K562 (cell line): Measurements from ENCODE around the gene ARHGAP24. TPM values are rescaled to one million over a fixed set of nuclear protein-coding genes. Genes with fewer than 3 reads are reported as not detected.

Source experiments
- ATAC-seq: fragments of 200-7000 bp; cut with Tn5 transposase; 3 replicates; pipeline ENCODE4 v1.9.1; 2020; ENCODE audit warnings: moderate library complexity
- BruUV-seq: library from RNA; stranded (reverse); fragments of 400-500 nt; replicated peaks from 2 replicates; lab custom pipeline; 2021; lab: Mats Ljungman, UMichigan
- CTCF ChIA-PET: fragments of 300-600 bp; formaldehyde crosslinking; extraction: SDS; loops from one replicate; lab custom pipeline; 2021; ENCODE audit warnings: low intra/inter-chr PET ratio; lab: Yijun Ruan, JAX
- POLR2A ChIA-PET: fragments of 300-600, 350-650 bp; sonication (Branson Sonifier 250); formaldehyde crosslinking; extraction: SDS; loops from one replicate; lab custom pipeline; 2021; ENCODE audit warnings: antibody characterized with exemption, inconsistent platforms; lab: Yijun Ruan, JAX
- DNase-seq, 4 experiments: peaks; one replicate each; pipeline versions ENCODE4 v3.0.0 to v3.0.0-alpha.2; 2011 to 2018; ENCODE audit warnings: low spot score in 3 of 4, mixed read lengths in 3 of 4; ENCODE audit errors: extremely low read depth in 1 of 4
- FAIRE-seq: peaks from 2 replicates; lab custom pipeline; 2011; peaks lifted over from hg19 to GRCh38; lab: Jason Lieb, UNC
- H2AFZ ChIP-seq: 2 replicates; pipeline ENCODE4 v1.6.0; 2011; ENCODE audit warnings: low read depth, low read length, control low read depth, inconsistent platforms
- H3K27ac ChIP-seq: fragments of 200-600 bp; 3 replicates; pipeline ENCODE4 v1.8.0; 2011; ENCODE audit warnings: low read depth, mild to moderate bottlenecking, control low read depth, inconsistent platforms, low read length, moderate library complexity, mixed read lengths; ENCODE audit errors: extremely low read depth
- H3K27me3 ChIP-seq, 2 experiments: fragments of 300-600 bp in 1 of 2; 2 replicates in 1 of 2; 3 replicates in 1 of 2; pipeline versions ENCODE4 v1.6.0 to v1.8.0; 2011; ENCODE audit warnings: inconsistent platforms in 2 of 2, low read length in 2 of 2, mild to moderate bottlenecking in 1 of 2, mixed read lengths in 1 of 2, moderate library complexity in 1 of 2; ENCODE audit not compliant: control insufficient read depth in 2 of 2, insufficient read depth in 2 of 2
- H3K36me3 ChIP-seq: fragments of 300-600 bp; 3 replicates; pipeline ENCODE4 v1.8.0; 2011; ENCODE audit warnings: mild to moderate bottlenecking, low read length, inconsistent platforms; ENCODE audit not compliant: control insufficient read depth, insufficient read depth
- H3K4me1 ChIP-seq, 2 experiments: fragments of 200-600 bp in 1 of 2; replicated peaks in 1 of 2; 2 replicates in 1 of 2; 3 replicates in 1 of 2; pipeline versions ENCODE4 v1.5.1 to v1.8.0; 2011; ENCODE audit warnings: inconsistent platforms in 2 of 2, low read length in 2 of 2, mild to moderate bottlenecking in 1 of 2, mixed read lengths in 1 of 2, moderate library complexity in 1 of 2; ENCODE audit not compliant: control insufficient read depth in 2 of 2, insufficient read depth in 2 of 2
- H3K4me2 ChIP-seq: 2 replicates; pipeline ENCODE4 v1.6.1; 2011; ENCODE audit warnings: low read length, control low read depth, inconsistent platforms, mixed read lengths; ENCODE audit not compliant: insufficient read depth
- H3K4me3 ChIP-seq: fragments of 200-600 bp; sonication (generic), shearing (Covaris generic); 2 replicates; pipeline ENCODE4 v1.5.1; 2016; ENCODE audit warnings: control low read depth, inconsistent platforms
- H3K79me2 ChIP-seq: fragments of 200-600 bp; 3 replicates; pipeline ENCODE4 v1.8.0; 2011; ENCODE audit warnings: low read length, inconsistent platforms; ENCODE audit not compliant: control insufficient read depth, insufficient read depth
- H3K9ac ChIP-seq, 2 experiments: 2 replicates each; pipeline versions ENCODE4 v1.6.0 to v1.6.1; 2011; ENCODE audit warnings: low read depth in 2 of 2, low read length in 2 of 2, control low read depth in 1 of 2, inconsistent platforms in 1 of 2, mild to moderate bottlenecking in 1 of 2, mixed read lengths in 1 of 2; ENCODE audit not compliant: insufficient read depth in 1 of 2
- H3K9me1 ChIP-seq: one replicate; pipeline ENCODE4 v1.6.0; 2011; ENCODE audit warnings: inconsistent platforms, mild to moderate bottlenecking, low read length, moderate library complexity; ENCODE audit not compliant: control insufficient read depth, insufficient read depth
- H3K9me3 ChIP-seq: replicated peaks from 2 replicates; pipeline ENCODE4 v1.5.1; 2011; ENCODE audit warnings: low read depth, low read length, inconsistent platforms; ENCODE audit not compliant: control insufficient read depth, insufficient read depth
- H4K20me1 ChIP-seq: replicated peaks from 2 replicates; pipeline ENCODE4 v1.6.1; 2011; ENCODE audit warnings: low read length, inconsistent platforms, mixed read lengths; ENCODE audit not compliant: control insufficient read depth, insufficient read depth
- CBX3 ChIP-seq, 2 experiments: IDR thresholded peaks; 1 replicate in 1 of 2; 2 replicates in 1 of 2; pipeline ENCODE4 v1.6.1; 2012; ENCODE audit warnings: inconsistent platforms in 2 of 2, low read length in 2 of 2, borderline replicate concordance in 1 of 2, control low read depth in 1 of 2
- CTCF ChIP-seq, 3 experiments: IDR thresholded peaks in 2 of 3; conservative IDR thresholded peaks in 1 of 3; 2 replicates each; pipeline ENCODE4 v1.5.1; 2011 to 2012; ENCODE audit warnings: low read length in 3 of 3, mild to moderate bottlenecking in 3 of 3, control low read depth in 2 of 3, improper control_type of control experiment in 1 of 3, inconsistent platforms in 1 of 3, low read depth in 1 of 3, mixed read lengths in 1 of 3, moderate library complexity in 1 of 3; ENCODE audit not compliant: insufficient read depth in 2 of 3
- ETV1 ChIP-seq: fragments of 450-650 bp; conservative IDR thresholded peaks from 2 replicates; pipeline ENCODE4 v1.6.1; 2016; ENCODE audit warnings: missing genetic modification characterization, control low read depth, low read depth, missing compliant biosample characterization
- FOXJ3 ChIP-seq: sonication (generic); formaldehyde crosslinking; IDR thresholded peaks from 2 replicates; pipeline ENCODE4 v1.4.0; 2020; ENCODE audit warnings: mild to moderate bottlenecking, missing genetic modification reagents
- KDM4B ChIP-seq, 2 experiments: fragments of 450-650 bp in 1 of 2; sonication (generic) in 1 of 2; IDR thresholded peaks; 2 replicates each; pipeline ENCODE4 v1.6.1; 2016 to 2017; ENCODE audit warnings: borderline replicate concordance in 2 of 2, antibody characterized with exemption in 1 of 2, low read depth in 1 of 2, mild to moderate bottlenecking in 1 of 2
- NFE2 ChIP-seq: IDR thresholded peaks from 2 replicates; pipeline ENCODE4 v1.6.1; 2014; ENCODE audit warnings: antibody characterized with exemption, low read depth
- TSHZ1 ChIP-seq: fragments of 250-450 bp; sonication (Bioruptor Pico); IDR thresholded peaks from 2 replicates; pipeline ENCODE4 v1.4.0; 2020; ENCODE audit warnings: mild to moderate bottlenecking, moderate library complexity
- ZNF197 ChIP-seq: fragments of 200-800 bp; sonication (Bioruptor generic); IDR thresholded peaks from 2 replicates; pipeline ENCODE4 v1.6.1; 2016; ENCODE audit warnings: low read depth, missing genetic modification characterization, missing compliant biosample characterization
- ZNF347 ChIP-seq: fragments of 450-650 bp; formaldehyde crosslinking; IDR thresholded peaks from 2 replicates; pipeline ENCODE4 v1.4.0; 2020; ENCODE audit warnings: low read depth, mild to moderate bottlenecking, moderate library complexity
- WGBS: fragments of 100-300 bp; shearing (Covaris generic); methylation state at CpG from one replicate; pipeline ENCODE4 v1.1.6; 2016; ENCODE audit warnings: low coverage, mixed read lengths; ENCODE audit not compliant: insufficient coverage; ENCODE audit errors: missing lambda C conversion rate; 5-methylcytosine and 5-hydroxymethylcytosine counted together
- in situ Hi-C: fragments of 300-500 bp; cut with MboI; formaldehyde crosslinking; loops from 4 replicates; pipeline ENCODE4 v1.15.0; 2018; ENCODE audit warnings: inconsistent platforms, mixed read lengths
- intact Hi-C: fragments of 100-400 bp; cut with micrococcal nuclease; formaldehyde crosslinking; loops from 2 replicates; pipeline ENCODE4 v1.14.2; 2022
- polyA plus RNA-seq, 8 experiments: library from polyadenylated mRNA; depleted of rRNA in 4 of 8; stranded (reverse) in 5 of 8; unstranded in 3 of 8; fragments of >200 nt; fragmentation: Nextera tagmentation in 2 of 8; fragmentation: Illumina TruSeq in 1 of 8; extraction: Ambion mirVana in 2 of 8; extraction: Trizol in 1 of 8; gene quantifications; 2 replicates each; pipeline versions ENCODE4 v1.2.1 to v1.2.3, GENCODE V29; 2011 to 2014; ENCODE audit warnings: inconsistent platforms in 1 of 8, missing spikeins in 1 of 8
- total RNA-seq, 7 experiments: library from RNA; depleted of rRNA in 6 of 7; stranded (reverse); fragments of >200 nt in 6 of 7; fragmentation: Illumina TruSeq in 2 of 7; extraction: Trizol in 2 of 7; gene quantifications; 2 replicates each; pipeline versions ENCODE4 v1.2.1 to v1.2.3, GENCODE V29; 2011 to 2021; ENCODE audit warnings: low replicate concordance in 1 of 7
- TF ChIP-seq, protein P1 (sequence below): sonication (generic); formaldehyde crosslinking; IDR thresholded peaks from 2 replicates; pipeline ENCODE4 v1.8.0; 2022; ENCODE audit warnings: mild to moderate bottlenecking, missing genetic modification reagents
- TF ChIP-seq, protein P2 (sequence below): fragments of 450-650 bp; IDR thresholded peaks from 2 replicates; pipeline ENCODE4 v1.6.1; 2017; ENCODE audit warnings: mild to moderate bottlenecking, moderate library complexity

The ARHGAP24 gene
- total and polyA plus RNA-seq, 9 of the 15 experiments (the other 6 are each of a cell fraction or from before 2014, with no cell fraction given), result 8.0 to 22.6 (median 14.0) TPM

- H3K9me1 ChIP-seq, result no peaks in the 10 kb centered on the region
- WGBS, result 69% methylated on average over 1 of the region's 1 CpG
- CTCF ChIA-PET, result no interaction called here
- no peaks in the 10 kb centered on the region for H3K79me2 ChIP-seq
- no peak overlapping the region for H3K27ac ChIP-seq
- in situ Hi-C loops (no loop called here), intact Hi-C loops (no loop called here)
- no peak overlapping the region for H3K4me3 ChIP-seq
- H3K4me2 ChIP-seq, result no peak overlapping the region
- H3K27me3 ChIP-seq, result no peaks in the 10 kb centered on the region
- H3K4me1 ChIP-seq, result no peaks in the 10 kb centered on the region
- BruUV-seq, result no TSS peak
- FAIRE-seq, result no peak
- H4K20me1 ChIP-seq, result no peaks in the 10 kb centered on the region
- POLR2A ChIA-PET, result no interaction called here
- DNase-seq, result no peak
- no peak for ATAC-seq
- H2AFZ ChIP-seq, result no peak overlapping the region
- H3K36me3 ChIP-seq, result no peaks in the 10 kb centered on the region
- H3K9me3 ChIP-seq, result no peaks in the 10 kb centered on the region
- no peak overlapping the region for H3K9ac ChIP-seq
- TF ChIP-seq CTCF (IDR thresholded peaks at IDR 0.05 in 2 of 3, conservative IDR thresholded peaks at IDR 0.05 in 1 of 3; ENCODE audit: insufficient read depth in 2 of 3, low read depth in 1 of 3, low read length in 3 of 3) (no peak), ETV1 (tag) (no peak), NFE2 (no peak), ZNF347 (no peak), CBX3 (IDR thresholded peaks at IDR 0.05; ENCODE audit: borderline replicate concordance in 1 of 2, low read length in 2 of 2) (no peak), FOXJ3 (CRISPR knock-in tag) (no peak), TSHZ1 (no peak), ZNF197 (CRISPR knock-in tag) (no peak), KDM4B (IDR thresholded peaks at IDR 0.05; ENCODE audit: borderline replicate concordance in 2 of 2, low read depth in 1 of 2) (no peak)
- TF ChIP-seq, protein P1, sequence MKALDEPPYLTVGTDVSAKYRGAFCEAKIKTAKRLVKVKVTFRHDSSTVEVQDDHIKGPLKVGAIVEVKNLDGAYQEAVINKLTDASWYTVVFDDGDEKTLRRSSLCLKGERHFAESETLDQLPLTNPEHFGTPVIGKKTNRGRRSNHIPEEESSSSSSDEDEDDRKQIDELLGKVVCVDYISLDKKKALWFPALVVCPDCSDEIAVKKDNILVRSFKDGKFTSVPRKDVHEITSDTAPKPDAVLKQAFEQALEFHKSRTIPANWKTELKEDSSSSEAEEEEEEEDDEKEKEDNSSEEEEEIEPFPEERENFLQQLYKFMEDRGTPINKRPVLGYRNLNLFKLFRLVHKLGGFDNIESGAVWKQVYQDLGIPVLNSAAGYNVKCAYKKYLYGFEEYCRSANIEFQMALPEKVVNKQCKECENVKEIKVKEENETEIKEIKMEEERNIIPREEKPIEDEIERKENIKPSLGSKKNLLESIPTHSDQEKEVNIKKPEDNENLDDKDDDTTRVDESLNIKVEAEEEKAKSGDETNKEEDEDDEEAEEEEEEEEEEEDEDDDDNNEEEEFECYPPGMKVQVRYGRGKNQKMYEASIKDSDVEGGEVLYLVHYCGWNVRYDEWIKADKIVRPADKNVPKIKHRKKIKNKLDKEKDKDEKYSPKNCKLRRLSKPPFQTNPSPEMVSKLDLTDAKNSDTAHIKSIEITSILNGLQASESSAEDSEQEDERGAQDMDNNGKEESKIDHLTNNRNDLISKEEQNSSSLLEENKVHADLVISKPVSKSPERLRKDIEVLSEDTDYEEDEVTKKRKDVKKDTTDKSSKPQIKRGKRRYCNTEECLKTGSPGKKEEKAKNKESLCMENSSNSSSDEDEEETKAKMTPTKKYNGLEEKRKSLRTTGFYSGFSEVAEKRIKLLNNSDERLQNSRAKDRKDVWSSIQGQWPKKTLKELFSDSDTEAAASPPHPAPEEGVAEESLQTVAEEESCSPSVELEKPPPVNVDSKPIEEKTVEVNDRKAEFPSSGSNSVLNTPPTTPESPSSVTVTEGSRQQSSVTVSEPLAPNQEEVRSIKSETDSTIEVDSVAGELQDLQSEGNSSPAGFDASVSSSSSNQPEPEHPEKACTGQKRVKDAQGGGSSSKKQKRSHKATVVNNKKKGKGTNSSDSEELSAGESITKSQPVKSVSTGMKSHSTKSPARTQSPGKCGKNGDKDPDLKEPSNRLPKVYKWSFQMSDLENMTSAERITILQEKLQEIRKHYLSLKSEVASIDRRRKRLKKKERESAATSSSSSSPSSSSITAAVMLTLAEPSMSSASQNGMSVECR, result no peak
- TF ChIP-seq, protein P2, sequence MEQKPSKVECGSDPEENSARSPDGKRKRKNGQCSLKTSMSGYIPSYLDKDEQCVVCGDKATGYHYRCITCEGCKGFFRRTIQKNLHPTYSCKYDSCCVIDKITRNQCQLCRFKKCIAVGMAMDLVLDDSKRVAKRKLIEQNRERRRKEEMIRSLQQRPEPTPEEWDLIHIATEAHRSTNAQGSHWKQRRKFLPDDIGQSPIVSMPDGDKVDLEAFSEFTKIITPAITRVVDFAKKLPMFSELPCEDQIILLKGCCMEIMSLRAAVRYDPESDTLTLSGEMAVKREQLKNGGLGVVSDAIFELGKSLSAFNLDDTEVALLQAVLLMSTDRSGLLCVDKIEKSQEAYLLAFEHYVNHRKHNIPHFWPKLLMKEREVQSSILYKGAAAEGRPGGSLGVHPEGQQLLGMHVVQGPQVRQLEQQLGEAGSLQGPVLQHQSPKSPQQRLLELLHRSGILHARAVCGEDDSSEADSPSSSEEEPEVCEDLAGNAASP, result no peak
These were observed 408.2 kb downstream of the ARHGAP24 start for GRCh38 chr4:85883180-85883579.
